H1 (cell line): ENCODE results near the gene RARB. TPM values are rescaled to one million over a fixed set of nuclear protein-coding genes. Genes with fewer than 3 reads are reported as not detected.

Source experiments
- CREB1 ChIP-seq: IDR thresholded peaks from 2 replicates; pipeline ENCODE4 v1.6.1; 2012; ENCODE audit warnings: inconsistent platforms
- MAX ChIP-seq: IDR thresholded peaks from 2 replicates; pipeline ENCODE4 v1.6.1; 2012; ENCODE audit warnings: inconsistent platforms
- polyA plus RNA-seq, 7 experiments: library from polyadenylated mRNA; depleted of rRNA in 3 of 7; stranded (reverse) in 5 of 7; unstranded in 2 of 7; fragments of >200 nt in 5 of 7; fragments of 200-250 nt in 2 of 7; gene quantifications; 1 replicate in 5 of 7; 2 replicates in 1 of 7; 4 replicates in 1 of 7; pipeline versions ENCODE4 v1.2.1 to v1.2.3, GENCODE V29; 2011 to 2013; ENCODE audit warnings: missing spikeins in 2 of 7, mixed read lengths in 2 of 7
- total RNA-seq: library from RNA; stranded (reverse); fragmentation: NEBNext Ultra II Directional; extraction: Animal tissue kit (Norgen Biotek cat#: 25700); gene quantifications from 2 replicates; pipeline ENCODE4 v1.2.1, GENCODE V29; 2021

Gene RARB
- total and polyA plus RNA-seq, 2 of the 8 experiments (the other 6 are each of a cell fraction or from before 2014, with no cell fraction given), result 0.15 to 0.22 TPM

GRCh38 chr3:25396686-25397085, 31.4 kb upstream of the RARB start (continued):
- no peak for TF ChIP-seq CREB1
- no peak for TF ChIP-seq MAX
